ENCODE measurements around the gene COG2. TPM values are rescaled to one million over a fixed set of nuclear protein-coding genes. Genes with fewer than 3 reads are reported as not detected.

The COG2 gene
- total and polyA plus RNA-seq, 2 of the 13 experiments (the other 11 are each of a cell fraction or from before 2014, with no cell fraction given): 16.8 to 36.3 TPM

- peak; percentile 96 for TF ChIP-seq ZNF609 (CRISPR knock-in tag; IDR thresholded peaks at IDR 0.05; ENCODE audit: borderline replicate concordance)
- TF ChIP-seq ZBTB37 (CRISPR knock-in tag; IDR thresholded peaks at IDR 0.05): no peak; the same call in 1 of the 2 replicates
- TF ChIP-seq UBTF (CRISPR knock-in tag; IDR thresholded peaks at IDR 0.05): peak; percentile 69
- TF ChIP-seq ZBTB39 (CRISPR knock-in tag; IDR thresholded peaks at IDR 0.05): peak; percentile 81; the same call in 1 of the 2 replicates
- TF ChIP-seq RFX1 (IDR thresholded peaks at IDR 0.05): no peak
- TF ChIP-seq ZNF230 (CRISPR knock-in tag; IDR thresholded peaks at IDR 0.05): peak; percentile 84; the same call in 1 of the 2 replicates
- 0 out of 2 replicates have a peak, but pooled peaks have one; percentile 55 for TF ChIP-seq PCBP1 (IDR thresholded peaks at IDR 0.05; ENCODE audit: borderline replicate concordance, low read depth, low read length)
- TF ChIP-seq ZNF20 (CRISPR knock-in tag; IDR thresholded peaks at IDR 0.05): no peak
- no peak for TF ChIP-seq ZNF572 (CRISPR knock-in tag; IDR thresholded peaks at IDR 0.05)
- TF ChIP-seq ZNF12 (CRISPR knock-in tag; IDR thresholded peaks at IDR 0.05): no peak; the same call in 1 of the 2 replicates
- TF ChIP-seq LCORL (IDR thresholded peaks at IDR 0.05): no peak
- TF ChIP-seq LCORL (CRISPR knock-in tag; IDR thresholded peaks at IDR 0.05): peak; percentile 91
- TF ChIP-seq MZF1 (CRISPR knock-in tag; IDR thresholded peaks at IDR 0.05; ENCODE audit: borderline replicate concordance): no peak
- peak; percentile 80; the same call in 1 of the 2 replicates for TF ChIP-seq ZNF644 (CRISPR knock-in tag; IDR thresholded peaks at IDR 0.05; ENCODE audit: low read depth)
- peak; percentile 89 for TF ChIP-seq POGZ (CRISPR knock-in tag; IDR thresholded peaks at IDR 0.05)
- TF ChIP-seq SMAD1 (CRISPR knock-in tag; IDR thresholded peaks at IDR 0.05; ENCODE audit: borderline replicate concordance, low read depth): peak; percentile 84; the same call in 1 of the 2 replicates
- no peak for TF ChIP-seq HOXA7 (CRISPR knock-in tag; IDR thresholded peaks at IDR 0.05)
- TF ChIP-seq ZNF335 (CRISPR knock-in tag; IDR thresholded peaks at IDR 0.05): peak; percentile 67; the same call in 1 of the 2 replicates
Observed at GRCh38 chr1:230708631-230709580, 66.6 kb downstream of the COG2 start (continued).
